OCI-LY7 (cell line): ENCODE data around the gene STING1.

ENCODE experiments used
- CTCF ChIP-seq: fragments of 200-600 bp; sonication (generic); conservative IDR thresholded peaks from 2 replicates; pipeline ENCODE4 v1.5.1; 2014; ENCODE audit warnings: mild to moderate bottlenecking, antibody characterized with exemption, low read length, moderate library complexity, mixed read lengths
- EZH2phosphoT487 ChIP-seq: fragments of 200-600 bp; sonication (generic); IDR thresholded peaks from 2 replicates; pipeline ENCODE4 v1.6.1; 2018; ENCODE audit warnings: low read depth, borderline replicate concordance, mild to moderate bottlenecking, mixed run types, antibody characterized with exemption, low read length, moderate library complexity, mixed read lengths

- TF ChIP-seq EZH2phosphoT487 (no peak), CTCF (no peak)
Observed at GRCh38 chr5:139468421-139468931, 14.1 kb downstream of the STING1 start.
